H9 (cell line): ENCODE measurements around the gene GATAD2B. TPM values are rescaled to one million over a fixed set of nuclear protein-coding genes. Genes with fewer than 3 reads are reported as not detected.

ENCODE experiments used
- DNase-seq: peaks from one replicate; pipeline ENCODE4 v3.0.0-alpha.2; 2017
- H2AFZ ChIP-seq: one replicate; pipeline ENCODE4 v1.6.1; 2013; ENCODE audit warnings: mild to moderate bottlenecking, low read length, control low read depth, moderate library complexity
- H2AK5ac ChIP-seq: 2 replicates; pipeline ENCODE4 v1.6.1; 2013; ENCODE audit warnings: low read length, control low read depth, mixed read lengths; ENCODE audit not compliant: insufficient read length
- H2BK120ac ChIP-seq: one replicate; pipeline ENCODE4 v1.6.1; 2013; ENCODE audit warnings: low read depth, mild to moderate bottlenecking, low read length, control low read depth, inconsistent platforms; ENCODE audit not compliant: poor library complexity, severe bottlenecking
- H2BK12ac ChIP-seq: 2 replicates; pipeline ENCODE4 v1.6.1; 2013; ENCODE audit warnings: low read length, control low read depth, mixed read lengths, low read depth; ENCODE audit not compliant: insufficient read length
- H2BK15ac ChIP-seq: 2 replicates; pipeline ENCODE4 v1.6.1; 2013; ENCODE audit warnings: low read depth, low read length, control low read depth
- H2BK20ac ChIP-seq: one replicate; pipeline ENCODE4 v1.6.1; 2013; ENCODE audit warnings: low read depth, mild to moderate bottlenecking, low read length, control low read depth, inconsistent platforms; ENCODE audit not compliant: poor library complexity, severe bottlenecking
- H2BK5ac ChIP-seq: 2 replicates; pipeline ENCODE4 v1.6.1; 2013; ENCODE audit warnings: low read length, control low read depth, mixed read lengths; ENCODE audit not compliant: insufficient read length
- H3K14ac ChIP-seq: 2 replicates; pipeline ENCODE4 v1.6.1; 2013; ENCODE audit warnings: low read length, control low read depth; ENCODE audit not compliant: insufficient read depth
- H3K18ac ChIP-seq: 2 replicates; pipeline ENCODE4 v1.6.1; 2013; ENCODE audit warnings: low read depth, mild to moderate bottlenecking, mixed read lengths, low read length, control low read depth; ENCODE audit not compliant: insufficient read length
- H3K23ac ChIP-seq: 2 replicates; pipeline ENCODE4 v1.6.1; 2013; ENCODE audit warnings: low read length, control low read depth, mixed read lengths, low read depth; ENCODE audit not compliant: insufficient read length
- H3K23me2 ChIP-seq: 2 replicates; pipeline ENCODE4 v1.6.1; 2013; ENCODE audit warnings: low read depth, mild to moderate bottlenecking, mixed read lengths, low read length, control low read depth; ENCODE audit not compliant: insufficient read length, poor library complexity, severe bottlenecking
- H3K27ac ChIP-seq: 2 replicates; pipeline ENCODE4 v1.5.1; 2013; ENCODE audit warnings: low read length, control low read depth, mixed read lengths, low read depth; ENCODE audit not compliant: insufficient read length
- H3K27me3 ChIP-seq: 2 replicates; pipeline ENCODE4 v1.6.1; 2013; ENCODE audit warnings: low read length, control low read depth, inconsistent platforms; ENCODE audit not compliant: insufficient read depth
- H3K4ac ChIP-seq: 2 replicates; pipeline ENCODE4 v1.6.1; 2013; ENCODE audit warnings: low read depth, mild to moderate bottlenecking, control low read depth, inconsistent platforms, low read length, moderate library complexity
- H3K4me1 ChIP-seq: 2 replicates; pipeline ENCODE4 v1.6.1; 2013; ENCODE audit warnings: low read length, control low read depth, inconsistent platforms; ENCODE audit not compliant: insufficient read depth
- H3K4me2 ChIP-seq: 2 replicates; pipeline ENCODE4 v1.6.1; 2013; ENCODE audit warnings: low read length, control low read depth, mixed read lengths; ENCODE audit not compliant: insufficient read length, insufficient read depth
- H3K56ac ChIP-seq: 2 replicates; pipeline ENCODE4 v1.6.1; 2013; ENCODE audit warnings: low read depth, mild to moderate bottlenecking, mixed read lengths, low read length, control low read depth; ENCODE audit not compliant: insufficient read length
- H3K79me1 ChIP-seq: 2 replicates; pipeline ENCODE4 v1.6.1; 2013; ENCODE audit warnings: low read depth, mild to moderate bottlenecking, moderate library complexity, low read length, control low read depth, inconsistent platforms; ENCODE audit not compliant: insufficient read depth, poor library complexity, severe bottlenecking
- H3K79me2 ChIP-seq: 2 replicates; pipeline ENCODE4 v1.6.1; 2013; ENCODE audit warnings: low read length, control low read depth, inconsistent platforms; ENCODE audit not compliant: insufficient read depth
- H3K9ac ChIP-seq: 2 replicates; pipeline ENCODE4 v1.6.1; 2013; ENCODE audit warnings: low read length, control low read depth, mixed read lengths; ENCODE audit not compliant: insufficient read length; ENCODE audit errors: extremely low read depth
- H3K9me3 ChIP-seq: one replicate; pipeline ENCODE4 v1.6.1; 2013; ENCODE audit warnings: low read depth, low read length, inconsistent platforms; ENCODE audit not compliant: control insufficient read depth
- H3T11ph ChIP-seq: one replicate; pipeline ENCODE4 v1.6.1; 2013; ENCODE audit warnings: mild to moderate bottlenecking, low read length, control low read depth, inconsistent platforms
- H4K20me1 ChIP-seq: one replicate; pipeline ENCODE4 v1.6.1; 2013; ENCODE audit not compliant: control insufficient read depth, insufficient read length, insufficient read depth
- H4K5ac ChIP-seq: 2 replicates; pipeline ENCODE4 v1.6.1; 2013; ENCODE audit warnings: low read depth, mild to moderate bottlenecking, mixed read lengths, low read length, control low read depth; ENCODE audit not compliant: insufficient read length
- H4K8ac ChIP-seq: replicated peaks from 2 replicates; pipeline ENCODE4 v1.6.1; 2013; ENCODE audit warnings: low read length, control low read depth, mixed read lengths, low read depth; ENCODE audit not compliant: insufficient read length
- H4K91ac ChIP-seq: 2 replicates; pipeline ENCODE4 v1.6.1; 2013; ENCODE audit warnings: low read depth, mild to moderate bottlenecking, moderate library complexity, mixed read lengths, low read length, control low read depth; ENCODE audit not compliant: insufficient read length
- H3K27ac Mint-ChIP-seq, 3 experiments: 2 replicates in 2 of 3; 3 replicates in 1 of 3; pipeline ENCODE4 v1.8.0; 2020 to 2021; ENCODE audit warnings: mixed read lengths in 3 of 3, mild to moderate bottlenecking in 1 of 3, moderate library complexity in 1 of 3
- H3K27me3 Mint-ChIP-seq: 2 replicates; pipeline ENCODE4 v1.8.0; 2021; ENCODE audit warnings: low read depth, mild to moderate bottlenecking, moderate library complexity, mixed read lengths
- H3K36me3 Mint-ChIP-seq, 3 experiments: 2 replicates in 2 of 3; 3 replicates in 1 of 3; pipeline ENCODE4 v1.8.0; 2020 to 2021; ENCODE audit warnings: low read depth in 3 of 3, mixed read lengths in 3 of 3; ENCODE audit not compliant: insufficient read depth in 1 of 3
- H3K4me1 Mint-ChIP-seq, 2 experiments: 2 replicates each; pipeline ENCODE4 v1.8.0; 2020; ENCODE audit warnings: mixed read lengths in 2 of 2
- H3K4me3 Mint-ChIP-seq, 2 experiments: 2 replicates in 1 of 2; 3 replicates in 1 of 2; pipeline ENCODE4 v1.8.0; 2020 to 2021; ENCODE audit warnings: mild to moderate bottlenecking in 2 of 2, mixed read lengths in 2 of 2, moderate library complexity in 1 of 2
- H3K9me3 Mint-ChIP-seq, 2 experiments: 2 replicates in 1 of 2; 3 replicates in 1 of 2; pipeline ENCODE4 v1.8.0; 2020; ENCODE audit warnings: mild to moderate bottlenecking in 2 of 2, mixed read lengths in 2 of 2, moderate library complexity in 1 of 2
- WGBS: extraction: QIAGEN DNeasy Blood & Tissue Kit; methylation state at CpG from one replicate; pipeline ENCODE4 v1.1.7; 2013; ENCODE audit warnings: missing lambda C conversion rate, low lambda C conversion rate, mixed read lengths; ENCODE audit not compliant: insufficient read length; ENCODE audit errors: extremely low coverage; 5-methylcytosine and 5-hydroxymethylcytosine counted together
- total RNA-seq: library from RNA; stranded (reverse); gene quantifications from 2 replicates; pipeline ENCODE4 v1.2.1, GENCODE V29; 2021
- TF ChIP-seq, protein P1 (sequence below): fragments of 200-600 bp; sonication (generic); conservative IDR thresholded peaks from 3 replicates; pipeline ENCODE4 v1.8.0; 2021; ENCODE audit warnings: antibody characterized with exemption, mild to moderate bottlenecking

Gene GATAD2B
- total RNA-seq, 1 experiment from 2014 or later = 44.1 TPM

DNA sequence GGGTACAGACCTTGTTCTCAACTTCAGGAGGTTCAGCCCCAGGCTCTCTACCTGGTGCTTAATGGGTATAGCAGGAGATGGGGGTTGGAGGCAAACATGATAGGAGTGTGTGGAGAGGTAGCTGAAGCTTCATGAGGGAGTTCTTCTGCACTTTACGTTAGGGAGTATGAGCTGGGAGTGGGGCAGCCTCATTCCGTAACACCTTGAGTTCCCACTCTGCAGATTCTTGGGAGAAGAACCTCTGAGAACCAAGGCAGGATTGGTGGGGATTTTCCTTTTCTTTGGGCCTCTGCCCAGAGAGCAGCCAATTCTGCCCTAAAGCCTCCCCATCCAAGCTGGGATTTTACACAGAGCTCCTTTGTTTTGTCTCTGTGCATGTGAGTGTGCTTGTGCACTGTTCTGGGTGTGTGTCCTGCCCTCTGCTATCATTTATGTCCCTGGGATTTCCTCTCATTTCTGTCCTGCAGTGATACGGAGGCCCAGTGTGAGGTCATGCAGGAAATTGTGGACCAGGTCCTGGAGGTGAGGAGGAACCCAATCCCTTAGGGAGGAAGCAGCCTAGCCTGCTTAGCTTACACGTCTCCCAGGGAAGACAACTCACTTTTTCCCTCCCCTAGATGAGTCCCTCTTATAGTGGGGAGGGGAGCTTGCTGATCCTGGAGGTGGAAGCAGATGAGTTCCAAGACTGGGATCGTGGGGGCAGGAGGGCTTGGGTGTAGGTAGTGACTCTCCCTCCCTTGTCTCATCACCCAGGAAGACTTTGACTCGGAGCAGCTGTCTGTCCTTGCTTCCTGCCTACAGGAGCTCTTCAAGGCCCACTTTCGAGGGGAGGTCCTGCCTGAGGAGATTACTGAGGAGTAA lies 159.2 kb downstream of the GATAD2B start:
- H4K8ac ChIP-seq = no peak overlapping the region
- H3K4me2 ChIP-seq = no peak overlapping the region
- H4K91ac ChIP-seq = no peak overlapping the region
- H2BK15ac ChIP-seq = no peak overlapping the region
- no peak overlapping the region for H3K9ac ChIP-seq
- Mint-ChIP-seq H3K27ac (peak overlapping the region in 2 of 3 experiments; percentile 23 to 76; a peak in 2 of 7 replicates), H3K9me3 (no peaks in the 10 kb centered on the region), H3K36me3 (peaks cover 48 to 94% (median 85%) of the 10 kb centered on the region in 3 experiments; a peak in 6 of 7 replicates), H3K27me3 (no peaks in the 10 kb centered on the region), H3K4me1 (no peaks in the 10 kb centered on the region), H3K4me3 (no peak overlapping the region)
- H3K56ac ChIP-seq = no peak overlapping the region
- H4K20me1 ChIP-seq = no peaks in the 10 kb centered on the region
- H3T11ph ChIP-seq = no peak overlapping the region
- no peak overlapping the region for H3K18ac ChIP-seq
- no peak overlapping the region for H4K5ac ChIP-seq
- H3K14ac ChIP-seq = no peak overlapping the region
- H3K27me3 ChIP-seq = no peaks in the 10 kb centered on the region
- H3K9me3 ChIP-seq = no peaks in the 10 kb centered on the region
- no peak overlapping the region for H2BK120ac ChIP-seq
- H2BK5ac ChIP-seq = no peak overlapping the region
- no peak overlapping the region for H3K27ac ChIP-seq
- H2AK5ac ChIP-seq = no peak overlapping the region
- H3K79me1 ChIP-seq = no peaks in the 10 kb centered on the region
- no peaks in the 10 kb centered on the region for H3K4me1 ChIP-seq
- no peak overlapping the region for H3K4ac ChIP-seq
- no peaks in the 10 kb centered on the region for H3K23me2 ChIP-seq
- no peak overlapping the region for H2BK20ac ChIP-seq
- DNase-seq = no peak
- TF ChIP-seq, protein P1, sequence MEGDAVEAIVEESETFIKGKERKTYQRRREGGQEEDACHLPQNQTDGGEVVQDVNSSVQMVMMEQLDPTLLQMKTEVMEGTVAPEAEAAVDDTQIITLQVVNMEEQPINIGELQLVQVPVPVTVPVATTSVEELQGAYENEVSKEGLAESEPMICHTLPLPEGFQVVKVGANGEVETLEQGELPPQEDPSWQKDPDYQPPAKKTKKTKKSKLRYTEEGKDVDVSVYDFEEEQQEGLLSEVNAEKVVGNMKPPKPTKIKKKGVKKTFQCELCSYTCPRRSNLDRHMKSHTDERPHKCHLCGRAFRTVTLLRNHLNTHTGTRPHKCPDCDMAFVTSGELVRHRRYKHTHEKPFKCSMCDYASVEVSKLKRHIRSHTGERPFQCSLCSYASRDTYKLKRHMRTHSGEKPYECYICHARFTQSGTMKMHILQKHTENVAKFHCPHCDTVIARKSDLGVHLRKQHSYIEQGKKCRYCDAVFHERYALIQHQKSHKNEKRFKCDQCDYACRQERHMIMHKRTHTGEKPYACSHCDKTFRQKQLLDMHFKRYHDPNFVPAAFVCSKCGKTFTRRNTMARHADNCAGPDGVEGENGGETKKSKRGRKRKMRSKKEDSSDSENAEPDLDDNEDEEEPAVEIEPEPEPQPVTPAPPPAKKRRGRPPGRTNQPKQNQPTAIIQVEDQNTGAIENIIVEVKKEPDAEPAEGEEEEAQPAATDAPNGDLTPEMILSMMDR = no peak
- no peak overlapping the region for H3K23ac ChIP-seq
- no CpG with 5 or more reads among the region's 7 CpGs for WGBS
- H2BK12ac ChIP-seq = no peak overlapping the region
- no peak overlapping the region for H2AFZ ChIP-seq
- no peaks in the 10 kb centered on the region for H3K79me2 ChIP-seq
